Aorta (tissue), 5 donors: ENCODE measurements around the gene INTS1. TPM values are rescaled to one million over a fixed set of nuclear protein-coding genes. Genes with fewer than 3 reads are reported as not detected.
A peak's percentile ranks its signal among the peaks of the same experiment; 100 is the strongest.

Source experiments
- ATAC-seq: fragments of 200-7000 bp; cut with Tn5 transposase; one replicate; pipeline ENCODE4 v1.9.1; 2022; ENCODE audit warnings: moderate library complexity; ENCODE audit not compliant: low FRiP score
- DNase-seq, 2 donors: peaks; one replicate each; pipeline ENCODE4 v3.0.0-alpha.2; 2020
- H3K27ac ChIP-seq, 2 donors: one replicate each; pipeline ENCODE4 v1.5.1; 2013; ENCODE audit warnings: low read length in 2 of 2, mild to moderate bottlenecking in 2 of 2, moderate library complexity in 2 of 2, control low read depth in 1 of 2, inconsistent platforms in 1 of 2, low read depth in 1 of 2
- H3K27me3 ChIP-seq, 2 donors: one replicate each; pipeline ENCODE4 v1.6.1; 2013; ENCODE audit warnings: control low read depth in 1 of 2, low read length in 1 of 2, mild to moderate bottlenecking in 1 of 2, moderate library complexity in 1 of 2; ENCODE audit not compliant: insufficient read depth in 2 of 2, control insufficient read depth in 1 of 2
- H3K36me3 ChIP-seq, 2 donors: one replicate each; pipeline ENCODE4 v1.6.1; 2013; ENCODE audit warnings: control low read depth in 1 of 2, low read length in 1 of 2, mild to moderate bottlenecking in 1 of 2; ENCODE audit not compliant: insufficient read depth in 2 of 2, control insufficient read depth in 1 of 2
- H3K4me1 ChIP-seq, 2 donors: one replicate each; pipeline ENCODE4 v1.6.1; 2013; ENCODE audit warnings: low read length in 2 of 2, control low read depth in 1 of 2, mild to moderate bottlenecking in 1 of 2, moderate library complexity in 1 of 2; ENCODE audit not compliant: insufficient read depth in 2 of 2, control insufficient read depth in 1 of 2
- H3K4me3 ChIP-seq, 2 donors: one replicate each; pipeline ENCODE4 v1.5.1; 2013; ENCODE audit warnings: low read length in 2 of 2, control low read depth in 1 of 2, mild to moderate bottlenecking in 1 of 2
- H3K9me3 ChIP-seq: one replicate; pipeline ENCODE4 v1.6.1; 2013; ENCODE audit warnings: mild to moderate bottlenecking, low read length; ENCODE audit not compliant: control insufficient read depth
- WGBS, 2 donors: extraction: QIAGEN DNeasy Blood & Tissue Kit; methylation state at CpG; one replicate each; pipeline ENCODE4 v1.1.7; 2013; 5-methylcytosine and 5-hydroxymethylcytosine counted together
- intact Hi-C, 2 donors: fragments of 100-400 bp; cut with DNase I; formaldehyde crosslinking; loops; one replicate each; pipeline versions ENCODE4 v1.14.2 to v1.15.0; 2022
- polyA plus RNA-seq, 2 donors: library from polyadenylated mRNA; stranded (reverse); fragments of 200-250 nt; gene quantifications; one replicate each; pipeline ENCODE4 v1.2.3, GENCODE V29; 2013
- total RNA-seq, 2 donors: library from RNA; stranded (reverse); fragmentation: NEBNext Ultra II Directional; extraction: Animal tissue kit (Norgen Biotek cat#: 25700); gene quantifications; one replicate each; pipeline ENCODE4 v1.2.1, GENCODE V29; 2021
- donor health status: healthy with polysubstance abuse.
- donor health status: Bipolar disorder and iron deficiency.
- donor health status: DM: no; HTN: no; CAD: no.
- donor health status: DM: no; HTN: no; CAD: no.
- donor health status: DM: yes; HTN: yes; CAD: no.

Gene INTS1
- total and polyA plus RNA-seq, 4 donors: 17.2 to 109 (median 67.2) TPM

DNA sequence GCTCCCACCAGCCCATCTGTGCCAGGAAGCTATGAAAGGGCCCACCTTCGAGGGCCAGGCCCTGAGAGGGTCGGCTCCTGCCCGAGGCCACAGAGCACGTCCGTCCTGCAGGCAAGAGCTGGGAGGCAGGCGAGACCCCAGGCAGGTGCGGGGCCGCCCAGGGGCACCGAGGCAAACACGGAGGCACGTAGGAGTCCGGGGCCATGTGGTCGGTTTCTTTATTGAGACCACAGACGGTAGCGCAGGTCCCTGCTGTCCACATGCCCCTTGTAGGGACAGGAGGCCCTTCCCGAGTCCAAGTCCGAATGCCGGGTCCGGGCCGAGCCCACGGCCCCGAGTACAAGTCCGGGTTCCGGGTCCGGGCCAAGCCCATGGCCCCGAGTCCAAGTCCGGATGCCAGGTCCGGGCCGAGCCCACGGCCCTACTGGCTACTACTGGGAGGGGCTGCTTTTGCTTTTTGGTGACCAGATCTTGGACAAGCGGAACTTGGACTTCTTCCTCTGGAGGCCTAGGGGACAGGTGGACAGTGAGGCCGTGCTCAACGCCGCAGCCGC lies 69.9 kb downstream of the INTS1 start:
- WGBS, 2 donors: 92 to 94% methylated on average over 34 to 35 of the region's 35 CpGs
- intact Hi-C loops: loop anchor here in 1 of 2 donors (5.0 kb wide), 1 partner anchor 38 kb away; no protein-coding TSS in a partner anchor

DNA sequence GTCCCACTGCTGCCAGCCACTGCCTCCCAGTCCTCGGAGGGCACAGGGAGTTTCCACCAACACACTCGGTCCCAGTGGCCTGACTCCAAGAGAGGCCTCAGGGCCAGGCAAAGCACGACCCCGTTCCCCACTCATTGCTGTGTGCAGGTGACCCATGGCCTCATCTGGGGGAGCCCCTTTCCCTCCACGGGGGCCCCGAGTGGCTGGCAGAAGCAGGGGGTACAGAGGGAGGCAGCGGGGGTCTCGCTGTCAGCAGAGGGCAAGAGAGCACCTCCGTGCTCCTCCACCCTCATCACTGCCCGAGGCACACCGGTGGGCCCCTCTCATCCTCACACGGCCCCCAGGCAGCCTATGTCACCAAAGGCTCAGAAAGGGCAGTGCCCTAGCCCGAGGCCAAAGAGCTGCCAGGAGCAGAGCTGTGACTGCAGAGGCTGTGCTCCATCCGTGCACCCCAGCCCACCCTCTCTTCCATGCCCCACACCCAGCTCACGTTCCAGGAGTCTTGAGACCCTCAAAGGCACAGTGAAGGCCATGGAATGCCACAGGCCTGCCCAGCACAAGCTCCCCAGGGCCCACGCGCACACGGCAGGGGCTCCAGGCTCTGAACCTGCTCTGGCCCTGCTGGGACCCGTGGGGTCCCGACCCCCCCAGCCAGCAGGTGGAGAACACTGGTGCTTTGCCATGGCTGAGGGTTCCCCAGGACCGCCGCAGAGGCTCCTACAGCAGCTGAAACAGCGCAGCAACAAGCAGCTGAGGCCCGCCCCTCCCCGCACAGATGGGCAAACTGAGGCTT lies 70.9 kb downstream of the INTS1 start:
- H3K4me1 ChIP-seq: no peaks in the 10 kb centered on the region
- intact Hi-C loops: loop anchor here (2.0 to 5.0 kb wide), 3 partner anchors 39 to 239 kb away; no protein-coding TSS in a partner anchor
- ATAC-seq (no peak), DNase-seq (no peak)
- no peaks in the 10 kb centered on the region for H3K27me3 ChIP-seq
- no peak overlapping the region for H3K27ac ChIP-seq
- H3K9me3 ChIP-seq: no peaks in the 10 kb centered on the region
- H3K36me3 ChIP-seq: no peaks in the 10 kb centered on the region
- WGBS, 2 donors: 80 to 82% methylated on average over 25 of the region's 25 CpGs
- H3K4me3 ChIP-seq: no peak overlapping the region

More for the DNA sequence above, 69.9 kb downstream of the INTS1 start:
- no peak overlapping the region for H3K4me3 ChIP-seq
- DNase-seq: no peak
- H3K4me1 ChIP-seq: no peaks in the 10 kb centered on the region
- H3K9me3 ChIP-seq: no peaks in the 10 kb centered on the region
- H3K27me3 ChIP-seq: no peaks in the 10 kb centered on the region
- H3K27ac ChIP-seq: no peak overlapping the region
- no peak for ATAC-seq
- no peaks in the 10 kb centered on the region for H3K36me3 ChIP-seq

DNA sequence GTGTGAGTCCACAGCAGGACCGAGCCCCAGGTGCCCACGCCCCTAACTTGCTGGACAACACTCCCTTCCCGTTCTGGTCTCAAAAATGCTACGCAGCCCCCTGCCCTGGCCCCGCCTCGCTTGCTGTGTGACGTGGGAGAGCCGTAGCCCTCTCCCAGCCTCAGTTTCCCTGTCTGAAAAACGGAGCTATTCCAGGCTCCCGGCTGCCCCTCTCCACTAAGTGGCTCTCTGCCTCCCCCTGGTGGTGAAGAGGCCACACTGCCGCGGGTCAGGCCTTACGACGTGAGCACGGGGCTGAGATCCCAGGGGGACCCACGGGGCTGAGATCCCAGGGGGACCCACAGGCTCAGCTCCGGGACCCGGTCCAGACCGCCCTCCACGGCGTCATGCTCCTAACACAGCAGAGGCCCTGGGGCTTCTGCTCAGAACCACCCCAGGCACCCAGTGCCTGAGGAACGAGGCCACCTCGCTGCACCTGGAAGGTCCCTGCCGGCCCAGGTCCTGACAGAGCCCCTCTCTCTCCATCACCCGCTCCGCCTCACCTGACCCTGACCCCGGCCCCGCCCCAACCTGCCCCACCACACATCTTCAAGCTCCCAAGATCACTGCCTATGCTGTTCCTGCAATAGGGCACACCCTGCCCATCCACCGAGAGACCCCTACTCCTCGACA lies 71.6 kb downstream of the INTS1 start:
- Histone ChIP-seq H3K27me3 (no peaks in the 10 kb centered on the region), H3K36me3 (no peaks in the 10 kb centered on the region), H3K27ac (no peak overlapping the region), H3K9me3 (no peaks in the 10 kb centered on the region), H3K4me1 (no peaks in the 10 kb centered on the region), H3K4me3 (no peak overlapping the region)
- intact Hi-C loops: loop anchor here (2.0 to 5.0 kb wide), 3 partner anchors 40 to 238 kb away; no protein-coding TSS in a partner anchor
- ATAC-seq (peak; percentile 80), DNase-seq (peak; percentile 79 to 95)
- WGBS, 2 donors: 18 to 22% methylated on average over 30 of the region's 30 CpGs

DNA sequence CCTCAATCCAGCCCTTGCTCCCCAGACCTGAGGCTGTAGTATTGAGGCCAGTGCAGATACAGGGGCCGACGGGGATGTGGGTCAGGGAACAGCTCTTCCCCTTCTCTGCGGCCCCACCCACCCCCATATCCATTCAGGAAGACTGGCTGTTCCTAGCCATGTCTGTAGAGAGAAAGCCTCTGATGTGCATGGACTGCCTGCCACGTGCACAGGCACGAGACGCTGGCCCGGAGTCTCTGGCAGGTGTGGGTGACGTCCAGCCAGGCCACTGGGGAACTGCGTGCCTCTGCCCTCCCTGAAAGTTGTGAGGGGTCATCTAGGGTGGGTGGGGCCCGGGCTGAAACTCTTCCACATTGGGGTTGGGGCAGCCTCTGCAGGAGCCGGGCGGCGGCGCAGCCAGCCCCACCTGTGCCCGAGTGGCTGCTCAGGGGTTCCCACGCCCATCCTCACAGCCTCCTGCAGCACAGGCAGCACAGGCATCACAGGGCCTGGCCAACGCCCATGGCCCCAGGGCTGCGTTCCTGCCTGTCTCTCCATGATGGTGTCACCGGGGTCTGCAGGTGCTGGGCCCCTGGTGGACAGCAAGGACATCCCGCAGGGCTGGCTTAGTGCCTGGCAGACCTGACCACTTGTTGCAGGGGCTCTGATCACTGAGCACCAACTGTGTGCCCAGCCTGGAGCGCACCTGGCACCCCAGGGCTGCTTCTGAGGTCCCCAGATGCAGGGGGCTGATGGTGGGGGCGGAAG lies 72.4 kb downstream of the INTS1 start:
- 53 to 58% methylated on average over 22 of the region's 22 CpGs for WGBS, 2 donors
- no peaks in the 10 kb centered on the region for H3K36me3 ChIP-seq
- DNase-seq: no peak
- no peak overlapping the region for H3K27ac ChIP-seq
- ATAC-seq: no peak
- no peaks in the 10 kb centered on the region for H3K4me1 ChIP-seq
- intact Hi-C loops: loop anchor here (2.0 to 5.0 kb wide), 3 partner anchors 40 to 237 kb away; no protein-coding TSS in a partner anchor
- no peaks in the 10 kb centered on the region for H3K27me3 ChIP-seq
- H3K4me3 ChIP-seq: no peak overlapping the region
- H3K9me3 ChIP-seq: no peaks in the 10 kb centered on the region

DNA sequence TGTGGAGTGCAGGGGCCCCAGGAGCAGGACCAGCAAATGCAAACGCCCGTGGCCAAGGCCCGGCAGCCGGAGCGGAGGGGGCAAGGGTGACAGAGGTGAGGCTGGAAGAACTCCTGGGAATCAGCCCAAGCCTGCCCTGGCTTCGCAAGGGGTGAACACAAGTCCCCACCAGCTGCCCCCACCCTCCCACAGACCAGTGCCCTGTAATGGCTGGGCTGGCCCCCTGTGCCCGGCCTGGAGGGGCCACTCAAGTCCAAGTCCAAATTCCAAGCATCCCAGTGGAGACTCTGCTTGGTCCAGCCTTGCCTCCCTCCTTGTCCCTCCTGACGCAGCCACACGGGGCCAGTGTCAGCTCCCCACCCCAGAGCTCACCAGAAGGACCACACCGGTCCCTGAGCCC lies 73.0 kb downstream of the INTS1 start:
- H3K27me3 ChIP-seq: no peaks in the 10 kb centered on the region

DNA sequence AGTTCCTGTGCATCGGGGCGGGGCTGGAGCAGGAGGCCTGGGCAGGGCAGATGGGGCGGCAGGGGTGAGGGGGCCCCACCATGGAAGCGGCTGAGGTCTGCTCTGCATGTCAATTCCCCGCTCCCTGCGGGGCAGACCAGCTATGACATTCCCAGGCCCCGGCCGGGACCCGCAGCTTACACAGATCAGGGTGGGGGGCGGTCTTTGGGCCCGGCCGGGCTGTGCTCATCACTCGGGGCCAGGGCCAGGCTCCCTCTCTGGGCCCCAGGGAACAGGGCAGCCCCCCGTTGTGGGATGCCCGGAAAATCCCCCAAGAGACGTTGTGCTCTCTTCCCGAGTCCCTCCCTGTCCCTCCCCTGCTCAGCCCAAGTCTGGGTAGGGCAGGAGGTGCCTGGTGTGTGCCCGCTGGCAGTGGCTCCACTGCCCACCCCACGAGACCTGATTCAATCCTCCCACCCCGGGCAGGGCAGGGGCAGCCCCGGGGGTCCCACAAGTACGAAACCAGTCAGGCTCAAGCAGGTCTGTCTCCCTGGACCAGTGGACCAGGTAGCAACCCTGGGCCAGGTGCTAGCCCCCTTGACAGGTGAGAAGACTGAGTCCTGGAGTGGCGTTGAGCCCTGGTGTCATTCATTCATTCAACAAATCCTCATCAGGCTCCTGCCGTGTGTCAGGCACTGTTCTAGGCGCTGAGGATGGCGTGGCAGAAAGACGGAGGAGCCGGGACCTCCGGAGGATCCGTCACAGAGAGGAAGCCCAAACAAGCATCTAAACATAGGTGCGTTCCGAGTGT lies 73.9 kb downstream of the INTS1 start:
- H3K4me1 ChIP-seq: no peaks in the 10 kb centered on the region
- ATAC-seq (no peak), DNase-seq (no peak)
- H3K27ac ChIP-seq: no peak overlapping the region
- no peak overlapping the region for H3K4me3 ChIP-seq
- intact Hi-C loops: loop anchor here in 1 of 2 donors (5.0 kb wide), 1 partner anchor 42 kb away; no protein-coding TSS in a partner anchor
- H3K27me3 ChIP-seq: no peaks in the 10 kb centered on the region
- 60 to 62% methylated on average over 31 to 32 of the region's 32 CpGs for WGBS, 2 donors
- H3K36me3 ChIP-seq: no peaks in the 10 kb centered on the region
- no peaks in the 10 kb centered on the region for H3K9me3 ChIP-seq

More for the DNA sequence above, 73.0 kb downstream of the INTS1 start:
- H3K36me3 ChIP-seq: no peaks in the 10 kb centered on the region
- ATAC-seq (no peak), DNase-seq (no peak)
- H3K27ac ChIP-seq: no peak overlapping the region
- no peaks in the 10 kb centered on the region for H3K9me3 ChIP-seq
- H3K4me1 ChIP-seq: no peaks in the 10 kb centered on the region
- WGBS, 2 donors: 48 to 51% methylated on average over 10 of the region's 10 CpGs
- no peak overlapping the region for H3K4me3 ChIP-seq
- intact Hi-C loops: loop anchor here in 1 of 2 donors (5.0 kb wide), 1 partner anchor 41 kb away; no protein-coding TSS in a partner anchor

DNA sequence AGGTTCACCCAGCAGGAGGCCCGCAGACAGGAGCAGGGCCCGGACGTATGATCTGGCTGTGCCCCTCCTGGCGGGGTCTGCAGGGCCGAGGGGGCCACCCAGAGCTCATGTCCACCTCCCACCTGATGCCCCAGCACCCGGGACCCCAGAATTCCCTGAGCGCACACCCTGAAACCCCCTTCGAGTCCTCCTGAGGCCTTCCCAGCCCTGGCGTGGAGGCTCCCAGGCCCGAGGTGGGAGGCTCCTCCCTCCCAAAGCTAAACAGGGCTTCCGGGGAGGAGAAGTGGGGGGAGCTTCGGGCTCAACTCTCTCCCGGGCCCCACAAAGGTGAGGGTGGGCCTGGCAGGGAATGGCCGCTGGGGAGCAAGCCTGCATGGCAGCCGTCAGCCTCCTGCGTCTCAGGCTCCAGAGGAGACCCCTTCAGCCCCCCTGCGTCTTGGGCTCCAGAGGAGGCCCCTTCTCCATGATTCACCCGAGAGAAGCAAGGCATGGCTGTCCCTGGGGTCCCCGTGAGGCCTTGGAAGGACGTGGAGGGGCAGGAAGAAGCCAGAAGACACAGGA lies 75.2 kb downstream of the INTS1 start:
- no peak for DNase-seq
- no peaks in the 10 kb centered on the region for H3K4me1 ChIP-seq
- intact Hi-C loops: no loop called here
- no peak overlapping the region for H3K4me3 ChIP-seq
- WGBS, 2 donors: 35 to 42% methylated on average over 17 to 20 of the region's 20 CpGs
- H3K27ac ChIP-seq: no peak overlapping the region
- no peaks in the 10 kb centered on the region for H3K9me3 ChIP-seq
- no peaks in the 10 kb centered on the region for H3K27me3 ChIP-seq
- H3K36me3 ChIP-seq: no peaks in the 10 kb centered on the region
- ATAC-seq: no peak
